Smooth muscle cell (in vitro differentiated cells): ENCODE results near the gene CPTP. TPM values are rescaled to one million over a fixed set of nuclear protein-coding genes. Genes with fewer than 3 reads are reported as not detected.

Experiments
- DNase-seq: peaks from one replicate; lab custom pipeline; 2025; ENCODE audit not compliant: unreplicated experiment; lab: John Stamatoyannopoulos, UW
- H2AFZ ChIP-seq: fragments of 200-600 bp; sonication (generic); 2 replicates; pipeline ENCODE4 v1.6.0; 2016; ENCODE audit warnings: antibody characterized with exemption, low read depth, mild to moderate bottlenecking
- H3F3A ChIP-seq: fragments of 200-600 bp; sonication (generic); 2 replicates; pipeline ENCODE4 v1.6.0; 2017; ENCODE audit warnings: antibody characterized with exemption, low read depth
- H3K27ac ChIP-seq: fragments of 200-600 bp; sonication (generic); 2 replicates; pipeline ENCODE4 v1.5.1; 2016; ENCODE audit warnings: low read depth, mild to moderate bottlenecking
- H3K27me3 ChIP-seq: fragments of 200-600 bp; sonication (generic); 2 replicates; pipeline ENCODE4 v1.6.1; 2016; ENCODE audit warnings: low read depth, mild to moderate bottlenecking
- H3K36me3 ChIP-seq: fragments of 200-600 bp; sonication (generic); 2 replicates; pipeline ENCODE4 v1.5.1; 2016; ENCODE audit warnings: low read depth
- H3K4me1 ChIP-seq: fragments of 200-600 bp; sonication (generic); 2 replicates; pipeline ENCODE4 v1.5.1; 2016; ENCODE audit warnings: low read depth
- H3K4me2 ChIP-seq: fragments of 200-600 bp; sonication (generic); 2 replicates; pipeline ENCODE4 v1.6.0; 2016; ENCODE audit warnings: mild to moderate bottlenecking
- H3K4me3 ChIP-seq: fragments of 200-600 bp; sonication (generic); 2 replicates; pipeline ENCODE4 v1.5.1; 2016; ENCODE audit warnings: mild to moderate bottlenecking
- H3K79me2 ChIP-seq: fragments of 200-600 bp; sonication (generic); 2 replicates; pipeline ENCODE4 v1.6.0; 2016; ENCODE audit warnings: low read depth, mild to moderate bottlenecking
- H3K9ac ChIP-seq: fragments of 200-600 bp; sonication (generic); 2 replicates; pipeline ENCODE4 v1.6.0; 2016; ENCODE audit warnings: low read depth
- H3K9me3 ChIP-seq: fragments of 200-600 bp; sonication (generic); replicated peaks from 2 replicates; pipeline ENCODE4 v1.5.1; 2016; ENCODE audit warnings: low read depth
- H4K20me1 ChIP-seq: fragments of 200-600 bp; sonication (generic); 2 replicates; pipeline ENCODE4 v1.6.0; 2016; ENCODE audit warnings: low read depth
- CTCF ChIP-seq: fragments of 200-600 bp; sonication (generic); IDR thresholded peaks from 2 replicates; pipeline ENCODE4 v1.5.1; 2017; ENCODE audit warnings: borderline replicate concordance, mild to moderate bottlenecking, antibody characterized with exemption; ENCODE audit not compliant: insufficient read depth, poor library complexity, severe bottlenecking
- WGBS: methylation state at CpG from one replicate; pipeline ENCODE4 v1.1.7; 2016; ENCODE audit warnings: low lambda C conversion rate; 5-methylcytosine and 5-hydroxymethylcytosine counted together
- polyA plus RNA-seq: library from polyadenylated mRNA; unstranded; fragments of >200 nt; fragmentation: Nextera tagmentation; extraction: Ambion mirVana; gene quantifications from 2 replicates; pipeline ENCODE4 v1.2.1, GENCODE V29; 2016
- total RNA-seq: library from RNA; depleted of rRNA; stranded (reverse); fragments of >200 nt; gene quantifications from 2 replicates; pipeline ENCODE4 v1.2.3, GENCODE V29; 2014

Gene CPTP
- total and polyA plus RNA-seq, 2 experiments from 2014 or later: 16.2 to 34.3 TPM

GRCh38 chr1:1324084-1324523 lies 498 bp upstream of the CPTP start:
- H3F3A ChIP-seq: no peaks in the 10 kb centered on the region
- H3K27me3 ChIP-seq: no peaks in the 10 kb centered on the region
- H3K9ac ChIP-seq: peak overlapping the region; percentile 95
- peaks cover 7% of the 10 kb centered on the region for H3K4me1 ChIP-seq
- no peak overlapping the region for H2AFZ ChIP-seq
- peaks cover 64% of the 10 kb centered on the region for H3K79me2 ChIP-seq
- DNase-seq: no peak
- H4K20me1 ChIP-seq: peaks cover 60% of the 10 kb centered on the region
- H3K4me3 ChIP-seq: peak overlapping the region; percentile 93
- H3K4me2 ChIP-seq: peak overlapping the region; percentile 90
- no peak for TF ChIP-seq CTCF
- no CpG with 5 or more reads among the region's 41 CpGs for WGBS
- peak overlapping the region; percentile 80 for H3K27ac ChIP-seq
- H3K36me3 ChIP-seq: no peaks in the 10 kb centered on the region
- no peaks in the 10 kb centered on the region for H3K9me3 ChIP-seq

GRCh38 chr1:1325288-1326074 lies 879 bp downstream of the CPTP start:
- no peaks in the 10 kb centered on the region for H3K36me3 ChIP-seq
- peak overlapping the region; percentile 90 for H3K4me2 ChIP-seq
- no peak for TF ChIP-seq CTCF
- peaks cover 7% of the 10 kb centered on the region for H3K4me1 ChIP-seq
- H3K79me2 ChIP-seq: peaks cover 60% of the 10 kb centered on the region
- H3K9ac ChIP-seq: peak overlapping the region; percentile 95
- DNase-seq: no peak
- peaks cover 52% of the 10 kb centered on the region for H4K20me1 ChIP-seq
- WGBS: 86% methylated on average over 16 of the region's 16 CpGs
- H3K9me3 ChIP-seq: no peaks in the 10 kb centered on the region
- no peaks in the 10 kb centered on the region for H3K27me3 ChIP-seq
- H2AFZ ChIP-seq: no peak overlapping the region
- peak overlapping the region; percentile 51 for H3K27ac ChIP-seq
- peak overlapping the region; percentile 93 for H3K4me3 ChIP-seq
- no peaks in the 10 kb centered on the region for H3F3A ChIP-seq

GRCh38 chr1:1326075-1326605 lies 1.5 kb downstream of the CPTP start:
- DNase-seq: no peak
- H3K4me3 ChIP-seq: no peak overlapping the region
- H2AFZ ChIP-seq: no peak overlapping the region
- H3K4me1 ChIP-seq: peaks cover 13% of the 10 kb centered on the region
- H3K27me3 ChIP-seq: no peaks in the 10 kb centered on the region
- WGBS: 90% methylated on average over 8 of the region's 8 CpGs
- peaks cover 45% of the 10 kb centered on the region for H4K20me1 ChIP-seq
- H3K36me3 ChIP-seq: no peaks in the 10 kb centered on the region
- H3F3A ChIP-seq: no peaks in the 10 kb centered on the region
- no peak for TF ChIP-seq CTCF
- H3K9ac ChIP-seq: peak overlapping the region; percentile 95
- peak overlapping the region; percentile 90 for H3K4me2 ChIP-seq
- peaks cover 53% of the 10 kb centered on the region for H3K79me2 ChIP-seq
- H3K27ac ChIP-seq: peak overlapping the region; percentile 24
- H3K9me3 ChIP-seq: no peaks in the 10 kb centered on the region

GRCh38 chr1:1327291-1327690 lies 2.7 kb downstream of the CPTP start:
- H3K27ac ChIP-seq: no peak overlapping the region
- no peaks in the 10 kb centered on the region for H3F3A ChIP-seq
- H3K4me2 ChIP-seq: no peak overlapping the region
- no peak overlapping the region for H3K9ac ChIP-seq
- H3K36me3 ChIP-seq: no peaks in the 10 kb centered on the region
- peaks cover 34% of the 10 kb centered on the region for H4K20me1 ChIP-seq
- H3K4me3 ChIP-seq: no peak overlapping the region
- peaks cover 42% of the 10 kb centered on the region for H3K79me2 ChIP-seq
- H3K9me3 ChIP-seq: no peaks in the 10 kb centered on the region
- no peaks in the 10 kb centered on the region for H3K27me3 ChIP-seq
- DNase-seq: no peak
- TF ChIP-seq CTCF: no peak
- no peak overlapping the region for H2AFZ ChIP-seq
- H3K4me1 ChIP-seq: peaks cover 13% of the 10 kb centered on the region
- 94% methylated on average over 39 of the region's 40 CpGs for WGBS
